Panc1 (cell line): ENCODE measurements around the gene DLGAP1.

Experiments used
- CTCF ChIP-seq: fragments of 450-650 bp; IDR thresholded peaks from 2 replicates; pipeline ENCODE4 v1.5.1; 2017; ENCODE audit warnings: mild to moderate bottlenecking
- POLR2AphosphoS5 ChIP-seq: IDR thresholded peaks from 2 replicates; pipeline ENCODE4 v1.6.1; 2012; ENCODE audit warnings: mild to moderate bottlenecking, low read depth, low read length, moderate library complexity
- REST ChIP-seq, 2 experiments: IDR thresholded peaks; 2 replicates each; pipeline ENCODE4 v1.6.1; 2011 to 2012; ENCODE audit warnings: low read depth in 2 of 2, control low read depth in 1 of 2, low read length in 1 of 2, mild to moderate bottlenecking in 1 of 2, moderate library complexity in 1 of 2; ENCODE audit not compliant: insufficient read depth in 1 of 2
- TCF7L2 ChIP-seq: IDR thresholded peaks from 2 replicates; pipeline ENCODE4 v1.6.1; 2011; ENCODE audit warnings: mild to moderate bottlenecking, low read depth, low read length, inconsistent platforms

- TF ChIP-seq POLR2AphosphoS5 (no peak), CTCF (no peak), REST (IDR thresholded peaks at IDR 0.05; ENCODE audit: insufficient read depth in 1 of 2, low read depth in 2 of 2, low read length in 1 of 2) (no peak), TCF7L2 (no peak)
Measured at GRCh38 chr18:4246374-4246773, 208.7 kb downstream of the DLGAP1 start.
